PFSK-1 (cell line): ENCODE results near the gene ABLIM2.

Experiments used
- POLR2AphosphoS5 ChIP-seq: IDR thresholded peaks from 2 replicates; pipeline ENCODE4 v1.6.1; 2012; ENCODE audit warnings: low read depth, mild to moderate bottlenecking, control low read depth, low read length, moderate library complexity
- TAF1 ChIP-seq: IDR thresholded peaks from 2 replicates; pipeline ENCODE4 v1.6.1; 2012; ENCODE audit warnings: low read length, control low read depth, borderline replicate concordance; ENCODE audit not compliant: insufficient read depth

DNA sequence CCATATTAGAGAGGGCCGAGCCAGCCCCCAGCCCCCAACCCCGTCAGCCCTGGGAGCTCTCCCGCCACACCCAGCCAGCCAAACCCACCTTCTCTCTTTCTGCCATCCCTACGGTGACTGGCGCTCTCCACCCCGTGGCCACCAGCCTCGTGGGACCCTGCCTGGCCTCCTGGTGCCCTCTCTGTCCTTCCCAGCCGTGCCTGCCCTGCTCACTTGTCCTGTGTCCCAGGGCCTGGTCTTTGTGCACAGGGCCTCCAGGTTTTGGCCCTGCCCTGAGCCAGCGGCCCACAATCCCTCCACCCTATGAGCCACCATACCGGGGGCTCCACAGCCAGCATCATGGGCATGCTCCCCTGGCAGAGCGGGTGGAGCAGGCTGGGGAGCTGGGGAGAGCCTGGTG, 77.4 kb downstream of the ABLIM2 start:
- TF ChIP-seq POLR2AphosphoS5 = no peak
- no peak for TF ChIP-seq TAF1
